ENCODE data around the gene RARS1. TPM values are rescaled to one million over a fixed set of nuclear protein-coding genes. Genes with fewer than 3 reads are reported as not detected.

RARS1 gene
- total RNA-seq, 1 donor from 2014 or later, result 24.5 TPM

- intact Hi-C loops (cut with DNase I), result no loop called here
- no peak for DNase-seq (ENCODE audit: low spot score in 2 of 2)
- H3K27ac ChIP-seq, result no peak overlapping the region
- H3K27me3 ChIP-seq, result no peaks in the 10 kb centered on the region
- no peaks in the 10 kb centered on the region for H3K4me1 ChIP-seq
- H3K9me3 ChIP-seq, result no peaks in the 10 kb centered on the region
- no peak for TF ChIP-seq CTCF (IDR thresholded peaks at IDR 0.05)
- H3K4me3 ChIP-seq, result no peak overlapping the region
- H3K36me3 ChIP-seq, result no peaks in the 10 kb centered on the region
Measured at GRCh38 chr5:168537176-168537575, 50.9 kb downstream of the RARS1 start.

GRCh38 chr5:168549554-168549953, 63.3 kb downstream of the RARS1 start:
- H3K27me3 ChIP-seq, result no peaks in the 10 kb centered on the region
- H3K4me1 ChIP-seq, result peaks cover 2% of the 10 kb centered on the region in 2 donors
- intact Hi-C loops (cut with DNase I), result no loop called here
- no peak overlapping the region for H3K27ac ChIP-seq
- H3K36me3 ChIP-seq, result peaks cover 2 to 17% of the 10 kb centered on the region in 2 donors
- H3K9me3 ChIP-seq, result no peaks in the 10 kb centered on the region
- no peak for DNase-seq (ENCODE audit: low spot score in 2 of 2)
- no peak for TF ChIP-seq CTCF (IDR thresholded peaks at IDR 0.05)
- H3K4me3 ChIP-seq, result no peak overlapping the region

GRCh38 chr5:168550656-168551055, 64.4 kb downstream of the RARS1 start:
- DNase-seq (ENCODE audit: low spot score in 2 of 2), result no peak
- Histone ChIP-seq H3K9me3 (no peaks in the 10 kb centered on the region), H3K27me3 (no peaks in the 10 kb centered on the region), H3K4me1 (peaks cover 2% of the 10 kb centered on the region in 2 donors), H3K4me3 (no peak overlapping the region), H3K36me3 (peaks cover 2 to 17% of the 10 kb centered on the region in 2 donors), H3K27ac (no peak overlapping the region)
- intact Hi-C loops (cut with DNase I), result no loop called here
- TF ChIP-seq CTCF (IDR thresholded peaks at IDR 0.05), result no peak

GRCh38 chr5:168552146-168552545, 65.9 kb downstream of the RARS1 start:
- Histone ChIP-seq H3K9me3 (no peaks in the 10 kb centered on the region), H3K4me1 (peaks cover 2% of the 10 kb centered on the region in 2 donors), H3K36me3 (peaks cover 0 to 24% of the 10 kb centered on the region in 2 donors), H3K27me3 (no peaks in the 10 kb centered on the region), H3K27ac (peak overlapping the region; percentile 46 to 63), H3K4me3 (no peak overlapping the region)
- DNase-seq (ENCODE audit: low spot score in 2 of 2), result no peak
- intact Hi-C loops (cut with DNase I), result loop anchor here (2.0 kb wide), 1 partner anchor 27 kb away; the partner anchor contains the start of gene PANK3
- no peak for TF ChIP-seq CTCF (IDR thresholded peaks at IDR 0.05)

GRCh38 chr5:168553377-168554130, 67.3 kb downstream of the RARS1 start:
- H3K4me3 ChIP-seq, result no peak overlapping the region
- H3K9me3 ChIP-seq, result no peaks in the 10 kb centered on the region
- H3K27me3 ChIP-seq, result no peaks in the 10 kb centered on the region
- peak overlapping the region in 1 of 2 donors; percentile 28 for H3K27ac ChIP-seq
- peaks cover 13 to 34% of the 10 kb centered on the region in 2 donors for H3K36me3 ChIP-seq
- TF ChIP-seq CTCF (IDR thresholded peaks at IDR 0.05), result no peak
- H3K4me1 ChIP-seq, result peaks cover 2% of the 10 kb centered on the region in 2 donors
- no peak for DNase-seq (ENCODE audit: low spot score in 2 of 2)
- intact Hi-C loops (cut with DNase I), result loop anchor here (2.0 kb wide), 1 partner anchor 25 kb away; the partner anchor contains the start of gene PANK3

Data from ascending aorta (tissue), 2 donors.